WI38 (cell line): ENCODE measurements around the gene GNG14.
"Not testable (repeated sequence)": the region's sequence is repeated elsewhere in the genome, so short reads cannot be mapped to it uniquely, and the experiment has no call there.

Experiments
- H3K4me3 ChIP-seq: 2 replicates; pipeline ENCODE4 v1.5.1; 2011; ENCODE audit warnings: low read depth, mild to moderate bottlenecking, control low read depth, low read length
- TF ChIP-seq, protein P1 (sequence below): IDR thresholded peaks from 2 replicates; pipeline ENCODE4 v1.5.1; 2012; ENCODE audit warnings: low read depth, mild to moderate bottlenecking, control low read depth, low read length

Gene GNG14

DNA sequence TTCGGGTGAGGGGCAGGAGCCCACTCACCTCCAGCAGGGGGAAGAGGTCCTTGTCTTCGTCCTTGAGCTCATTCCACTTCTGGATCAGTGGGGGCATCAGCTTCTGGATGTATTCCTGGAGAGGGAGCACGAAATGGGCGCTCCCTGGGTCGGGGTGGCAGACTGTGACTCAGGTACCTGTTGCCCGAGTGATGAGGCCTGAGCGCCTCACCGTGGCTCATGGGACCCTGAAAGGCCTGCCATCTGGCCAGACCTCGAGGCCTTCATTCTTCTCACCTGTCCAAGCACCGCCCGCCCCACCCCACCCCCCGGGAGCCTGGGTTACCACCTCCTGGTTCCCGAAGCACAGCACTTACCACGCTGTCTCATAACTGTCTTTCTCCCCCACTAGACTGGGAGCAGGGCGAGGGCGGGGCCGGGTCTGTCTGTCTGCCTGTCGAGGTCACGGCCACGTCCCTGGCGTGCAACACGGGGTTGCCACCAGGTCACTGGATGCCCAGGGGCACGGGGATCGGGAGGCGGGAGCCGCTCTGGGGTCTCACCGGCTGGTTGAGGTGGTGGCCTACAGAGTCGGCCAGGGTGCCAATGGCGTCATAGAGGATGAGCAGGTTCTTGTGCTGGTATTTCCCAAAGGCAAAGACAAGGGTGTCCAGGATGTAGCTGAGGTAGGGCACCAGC lies 18.0 kb downstream of the GNG14 start:
- H3K4me3 ChIP-seq = no peak overlapping the region
- TF ChIP-seq, protein P1, sequence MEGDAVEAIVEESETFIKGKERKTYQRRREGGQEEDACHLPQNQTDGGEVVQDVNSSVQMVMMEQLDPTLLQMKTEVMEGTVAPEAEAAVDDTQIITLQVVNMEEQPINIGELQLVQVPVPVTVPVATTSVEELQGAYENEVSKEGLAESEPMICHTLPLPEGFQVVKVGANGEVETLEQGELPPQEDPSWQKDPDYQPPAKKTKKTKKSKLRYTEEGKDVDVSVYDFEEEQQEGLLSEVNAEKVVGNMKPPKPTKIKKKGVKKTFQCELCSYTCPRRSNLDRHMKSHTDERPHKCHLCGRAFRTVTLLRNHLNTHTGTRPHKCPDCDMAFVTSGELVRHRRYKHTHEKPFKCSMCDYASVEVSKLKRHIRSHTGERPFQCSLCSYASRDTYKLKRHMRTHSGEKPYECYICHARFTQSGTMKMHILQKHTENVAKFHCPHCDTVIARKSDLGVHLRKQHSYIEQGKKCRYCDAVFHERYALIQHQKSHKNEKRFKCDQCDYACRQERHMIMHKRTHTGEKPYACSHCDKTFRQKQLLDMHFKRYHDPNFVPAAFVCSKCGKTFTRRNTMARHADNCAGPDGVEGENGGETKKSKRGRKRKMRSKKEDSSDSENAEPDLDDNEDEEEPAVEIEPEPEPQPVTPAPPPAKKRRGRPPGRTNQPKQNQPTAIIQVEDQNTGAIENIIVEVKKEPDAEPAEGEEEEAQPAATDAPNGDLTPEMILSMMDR = no peak

DNA sequence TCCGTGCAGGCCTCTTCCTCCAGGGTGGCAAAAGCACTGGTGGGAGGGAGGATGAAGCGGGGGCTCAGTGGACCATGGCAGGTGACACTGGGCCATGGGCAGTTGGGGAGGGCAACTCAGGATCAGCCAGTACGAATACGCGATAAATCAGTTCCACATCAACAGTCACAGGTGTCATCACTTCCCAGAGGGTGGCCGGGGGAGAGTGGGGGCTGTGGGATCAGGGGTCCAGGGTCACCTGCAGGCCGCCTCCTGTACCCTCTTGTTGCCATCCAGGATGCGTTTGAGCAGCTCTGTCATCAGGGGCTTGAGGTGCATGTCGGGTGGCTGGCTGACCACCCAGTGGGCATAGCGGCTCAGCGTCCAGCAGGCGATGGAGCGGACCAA lies 18.5 kb downstream of the GNG14 start:
- H3K4me3 ChIP-seq = no peak overlapping the region
- TF ChIP-seq, protein P1 = no peak

DNA sequence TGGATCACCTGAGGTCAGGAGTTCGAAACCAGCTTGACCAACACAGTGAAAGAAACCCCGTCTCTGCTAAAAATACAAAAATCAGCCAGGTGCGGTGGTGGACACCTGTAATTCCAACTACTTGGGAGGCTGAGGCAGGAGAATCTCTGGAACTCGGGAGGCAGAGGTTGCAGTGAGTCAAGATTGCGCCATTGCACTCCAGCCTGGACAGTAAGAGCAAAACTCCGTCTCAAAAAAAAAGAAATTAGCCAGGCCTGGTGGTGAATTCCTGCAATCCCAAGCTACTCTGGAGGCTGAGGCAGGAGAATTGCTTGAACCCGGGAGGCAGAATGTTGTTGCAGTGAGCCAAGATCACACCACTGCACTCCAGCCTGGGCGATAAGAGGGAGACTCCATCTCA lies 20.8 kb downstream of the GNG14 start:
- TF ChIP-seq, protein P1 = no peak

DNA sequence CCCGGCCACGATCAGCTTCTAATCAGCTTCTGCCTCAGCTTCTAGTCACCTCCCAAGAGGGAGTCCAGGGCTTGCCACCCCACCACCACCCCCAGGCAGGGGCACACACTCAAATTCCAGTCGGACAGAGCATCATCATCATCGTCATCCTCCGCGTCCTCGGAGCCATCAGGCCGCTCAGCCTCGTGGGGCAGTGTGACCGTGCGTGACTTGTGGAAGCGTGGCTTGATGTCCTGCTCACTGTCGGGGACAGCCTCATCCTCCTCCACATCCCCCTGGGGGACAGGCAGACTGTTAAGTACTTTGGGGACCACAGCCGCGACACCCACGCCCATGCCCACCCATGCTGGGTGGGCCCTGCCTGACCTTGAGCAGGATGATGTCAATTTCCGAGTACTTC lies 23.4 kb downstream of the GNG14 start:
- no peak overlapping the region for H3K4me3 ChIP-seq
- TF ChIP-seq, protein P1 = no peak

More for the DNA sequence above, 20.8 kb downstream of the GNG14 start:
- no peak overlapping the region for H3K4me3 ChIP-seq

DNA sequence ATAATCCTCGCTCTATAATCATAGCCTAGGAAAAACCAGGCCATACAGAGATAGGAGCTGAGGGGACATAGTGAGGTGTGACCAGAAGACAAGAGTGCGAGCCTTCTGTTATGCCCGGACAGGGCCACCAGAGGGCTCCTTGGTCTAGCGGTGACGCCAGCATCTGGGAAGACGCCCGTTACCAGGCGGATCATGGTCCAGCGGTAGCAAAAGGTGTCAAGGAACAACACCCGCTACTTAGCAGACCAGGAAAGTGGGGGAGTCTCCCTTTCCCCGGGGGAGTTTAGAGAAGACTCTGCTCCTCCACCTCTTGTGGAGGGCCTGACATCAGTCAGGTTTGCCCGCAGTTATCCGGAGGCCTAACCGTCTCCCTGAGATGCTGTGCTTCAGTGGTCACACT lies 24.3 kb downstream of the GNG14 start:
- not testable (repeated sequence) for H3K4me3 ChIP-seq

DNA sequence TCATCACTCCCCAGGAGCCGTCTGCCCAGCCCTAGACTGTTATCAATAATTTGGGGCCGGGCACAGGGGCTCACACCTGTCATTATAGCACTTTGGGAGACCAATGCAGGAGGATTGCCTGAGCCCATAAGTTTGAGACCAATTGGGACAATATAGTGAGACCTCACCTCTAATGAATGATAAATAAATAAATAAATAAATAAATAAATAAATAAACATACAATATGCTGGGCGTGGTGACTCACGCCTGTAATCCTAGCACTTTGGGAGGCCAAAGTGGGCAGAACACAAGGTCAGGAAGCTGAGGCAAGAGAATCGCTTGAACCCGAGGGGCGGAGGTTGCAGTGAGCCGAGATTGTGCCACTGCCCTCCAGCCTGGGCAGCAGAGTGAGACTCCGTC lies 25.5 kb downstream of the GNG14 start:
- H3K4me3 ChIP-seq = not testable (repeated sequence)

DNA sequence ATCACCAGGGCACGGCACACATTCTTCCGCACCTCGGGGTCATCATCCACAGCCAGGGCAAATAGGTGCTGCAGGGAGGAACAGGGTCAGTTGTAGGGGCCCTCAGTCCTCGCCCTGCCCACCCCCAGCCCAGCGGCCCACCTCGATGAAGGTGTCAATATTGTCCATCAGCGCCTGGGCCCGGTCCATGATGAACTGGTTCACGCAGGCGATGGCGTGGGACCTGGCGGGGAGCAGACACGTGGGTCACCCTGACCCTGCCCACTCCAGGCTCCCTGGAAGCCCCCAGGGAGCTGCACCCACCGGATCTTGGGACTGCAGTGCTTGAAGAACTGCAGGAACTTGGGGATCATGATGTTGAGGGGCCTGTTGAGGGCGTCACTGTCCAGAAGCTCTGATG lies 27.3 kb downstream of the GNG14 start:
- H3K4me3 ChIP-seq = no peak overlapping the region
- TF ChIP-seq, protein P1 = no peak

DNA sequence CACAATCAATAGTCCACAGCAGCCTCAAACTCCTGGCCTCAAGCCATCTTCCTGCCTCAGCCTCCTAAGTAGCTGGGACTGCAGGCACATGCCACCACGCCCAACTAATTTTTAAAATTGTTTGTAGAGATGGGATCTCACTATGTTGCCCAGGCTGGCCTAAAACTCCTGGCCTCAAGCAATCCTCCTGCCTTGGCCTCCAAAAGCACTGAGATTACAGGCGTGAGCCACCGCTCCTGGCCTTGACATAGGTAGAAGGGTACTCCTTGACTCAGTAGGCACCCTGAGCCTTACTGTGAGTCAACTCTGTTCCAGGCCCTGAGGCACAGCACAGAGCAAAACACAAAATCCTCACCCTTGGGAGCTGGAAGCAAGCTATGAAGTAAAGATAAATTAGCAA lies 28.1 kb downstream of the GNG14 start:
- no peak overlapping the region for H3K4me3 ChIP-seq
- TF ChIP-seq, protein P1 = no peak
